CD4-positive, alpha-beta memory T cell (primary cell): ENCODE measurements around the gene SCAMP5. TPM values are rescaled to one million over a fixed set of nuclear protein-coding genes. Genes with fewer than 3 reads are reported as not detected.

Source experiments
- CTCF ChIA-PET: fragments of 350-600 bp; sonication (Branson Sonifier 250); formaldehyde crosslinking; loops from one replicate; lab custom pipeline; 2021; ENCODE audit warnings: inconsistent platforms; ENCODE audit not compliant: partially characterized antibody; lab: Charles Lee
- POLR2A ChIA-PET: fragments of 350-600 bp; sonication (Branson Sonifier 250); formaldehyde crosslinking; loops from one replicate; lab custom pipeline; 2021; ENCODE audit not compliant: partially characterized antibody; lab: Charles Lee
- DNase-seq, 5 donors: peaks; one replicate each; pipeline versions ENCODE4 v3.0.0 to v3.0.0-alpha.2; 2020 to 2022; ENCODE audit warnings: mixed read lengths in 1 of 5
- H3K27ac ChIP-seq: one replicate; pipeline ENCODE4 v1.7.0; 2013; ENCODE audit warnings: low read depth, low read length
- H3K27me3 ChIP-seq: 2 replicates; pipeline ENCODE4 v1.7.0; 2013; ENCODE audit warnings: mild to moderate bottlenecking, low read length, moderate library complexity; ENCODE audit not compliant: insufficient read depth
- H3K36me3 ChIP-seq: 2 replicates; pipeline ENCODE4 v1.7.0; 2013; ENCODE audit warnings: mild to moderate bottlenecking, low read length, moderate library complexity; ENCODE audit not compliant: insufficient read depth
- H3K4me1 ChIP-seq: 2 replicates; pipeline ENCODE4 v1.7.0; 2013; ENCODE audit warnings: mild to moderate bottlenecking, low read length, moderate library complexity; ENCODE audit not compliant: insufficient read depth
- H3K4me3 ChIP-seq, 2 donors: one replicate each; pipeline ENCODE4 v1.7.0; 2013; ENCODE audit warnings: low read length in 2 of 2, mild to moderate bottlenecking in 1 of 2
- H3K9me3 ChIP-seq, 2 donors: one replicate each; pipeline ENCODE4 v1.7.0; 2013; ENCODE audit warnings: low read length in 2 of 2, control low read depth in 1 of 2; ENCODE audit not compliant: control insufficient read depth in 1 of 2
- H3K27ac Mint-ChIP-seq, 7 donors: one replicate each; pipeline ENCODE4 v1.8.0; 2020 to 2021; ENCODE audit warnings: mixed read lengths in 7 of 7, mild to moderate bottlenecking in 6 of 7, inconsistent platforms in 3 of 7, moderate library complexity in 3 of 7
- H3K27me3 Mint-ChIP-seq, 2 donors: one replicate each; pipeline ENCODE4 v1.8.0; 2020 to 2021; ENCODE audit warnings: mixed read lengths in 2 of 2
- H3K36me3 Mint-ChIP-seq, 2 donors: one replicate each; pipeline ENCODE4 v1.8.0; 2020 to 2021; ENCODE audit warnings: mixed read lengths in 2 of 2, inconsistent platforms in 1 of 2, mild to moderate bottlenecking in 1 of 2
- H3K4me1 Mint-ChIP-seq, 4 donors: one replicate each; pipeline ENCODE4 v1.8.0; 2020 to 2021; ENCODE audit warnings: mixed read lengths in 4 of 4, mild to moderate bottlenecking in 1 of 4
- H3K4me3 Mint-ChIP-seq, 8 donors: one replicate each; pipeline ENCODE4 v1.8.0; 2020 to 2021; ENCODE audit warnings: mixed read lengths in 8 of 8, mild to moderate bottlenecking in 7 of 8, moderate library complexity in 6 of 8, inconsistent platforms in 3 of 8
- H3K9me3 Mint-ChIP-seq, 8 donors: one replicate each; pipeline ENCODE4 v1.8.0; 2020 to 2021; ENCODE audit warnings: mixed read lengths in 8 of 8, mild to moderate bottlenecking in 5 of 8, inconsistent platforms in 3 of 8, moderate library complexity in 1 of 8
- intact Hi-C: fragments of 100-400 bp; cut with micrococcal nuclease; formaldehyde crosslinking; loops from one replicate; pipeline ENCODE4 v1.15.1; 2023
- polyA plus RNA-seq, 2 donors: library from polyadenylated mRNA; unstranded; fragments of 300-500 nt; fragmentation: Illumina TruSeq; gene quantifications; one replicate each; pipeline ENCODE4 v1.2.3, GENCODE V29; 2021
- total RNA-seq, 2 experiments: library from RNA; stranded (reverse); gene quantifications; one replicate each; pipeline ENCODE4 v1.2.3, GENCODE V29; 2021

Gene SCAMP5
- total and polyA plus RNA-seq, 4 experiments from 2014 or later = 0.15 to 0.33 (median 0.26) TPM; not detected in 1

DNA sequence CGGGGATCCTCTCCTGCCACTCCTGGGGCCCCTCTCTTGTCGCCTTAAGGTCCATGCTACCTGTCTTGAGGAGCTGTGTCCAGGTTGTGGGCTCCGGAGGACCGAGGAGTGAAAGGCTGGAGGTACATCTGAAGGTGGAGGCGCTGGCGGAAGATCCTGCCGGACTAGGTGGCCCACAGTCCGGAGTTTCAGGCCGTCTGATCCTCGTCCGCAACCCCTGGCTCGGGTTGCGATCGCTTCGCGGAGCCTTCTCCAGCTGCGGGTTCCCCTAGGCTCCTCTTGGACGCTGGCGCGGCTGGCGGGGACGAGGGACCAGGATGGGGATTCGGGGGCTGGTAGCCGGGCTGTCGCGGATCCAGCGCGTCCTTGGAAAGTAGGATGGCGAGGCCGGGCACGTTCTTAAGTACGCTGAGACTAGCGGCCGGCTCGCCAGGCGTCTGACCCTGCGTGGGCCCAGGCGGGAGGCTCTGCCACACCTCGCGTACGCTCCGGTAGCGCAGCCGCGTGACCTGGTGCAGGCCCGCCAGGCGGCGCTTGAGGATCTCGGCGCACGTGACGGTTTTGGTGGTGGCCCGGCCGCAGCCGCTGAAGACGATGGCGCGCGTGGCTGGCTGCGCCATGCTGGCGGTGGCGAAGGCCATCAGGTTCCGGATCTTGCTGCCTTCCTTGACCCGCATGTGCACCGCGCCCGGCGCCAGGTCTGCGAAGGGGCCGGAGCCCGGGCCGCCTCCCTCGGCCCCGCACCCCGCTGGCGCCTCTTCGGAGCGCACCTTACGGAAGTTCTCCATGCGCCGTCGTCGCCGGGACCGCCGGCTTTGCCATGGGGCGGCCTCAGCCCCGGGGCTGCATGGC, 39.3 kb upstream of the SCAMP5 start:
- H3K9me3 Mint-ChIP-seq = peaks cover 0 to 3% (median 0%) of the 10 kb centered on the region in 8 donors
- H3K4me3 Mint-ChIP-seq = peak overlapping the region in 5 of 8 donors; percentile 10 to 58 (median 24)
- H3K4me1 Mint-ChIP-seq = peaks cover 6 to 35% (median 19%) of the 10 kb centered on the region in 4 donors
- CTCF ChIA-PET = interaction anchor here (1.0 to 3.0 kb wide), 9 partner anchors 16 to 322 kb away, joined by 3 to 12 read pairs (median 4); partner anchors contain the start of genes CSK and SCAMP5
- no peaks in the 10 kb centered on the region for H3K9me3 ChIP-seq
- POLR2A ChIA-PET = interaction anchor here (0.7 to 2.1 kb wide), 7 partner anchors 18 to 496 kb away, joined by 3 to 12 read pairs (median 4); partner anchors contain the start of genes COX5A, EDC3, PPCDC and SIN3A
- peaks cover 17 to 19% of the 10 kb centered on the region in 2 donors for H3K27me3 Mint-ChIP-seq
- no peaks in the 10 kb centered on the region for H3K36me3 ChIP-seq
- peak; percentile 53 to 57 (median 55) for DNase-seq
- peaks cover 19% of the 10 kb centered on the region for H3K27me3 ChIP-seq
- intact Hi-C loops = loop anchor here (1.0 to 5.0 kb wide), 6 partner anchors 18 to 579 kb away; partner anchors contain the start of genes COX5A and PPCDC
- no peak overlapping the region for H3K27ac ChIP-seq
- H3K4me3 ChIP-seq = peak overlapping the region in 1 of 2 donors; percentile 68
- no peak overlapping the region for H3K27ac Mint-ChIP-seq
- H3K36me3 Mint-ChIP-seq = no peaks in the 10 kb centered on the region
- H3K4me1 ChIP-seq = peaks cover 40% of the 10 kb centered on the region

- H3K4me3 Mint-ChIP-seq = peak within 1 kb of the TSS; percentile 75 to 82 (median 80)
- no peaks in the 10 kb centered on the region for H3K9me3 ChIP-seq
- H3K4me1 ChIP-seq = peaks cover 40% of the 10 kb centered on the region
- intact Hi-C loops = loop anchor here (1.0 to 5.0 kb wide), 6 partner anchors 19 to 580 kb away; partner anchors contain the start of genes COX5A and PPCDC
- peaks cover 6 to 35% (median 19%) of the 10 kb centered on the region in 4 donors for H3K4me1 Mint-ChIP-seq
- H3K27me3 ChIP-seq = peaks cover 19% of the 10 kb centered on the region
- CTCF ChIA-PET = interaction anchor here (0.8 to 1.4 kb wide), 8 partner anchors 9 to 322 kb away, joined by 3 to 5 read pairs (median 4); partner anchors contain the start of gene SCAMP5
- peaks cover 0 to 3% (median 0%) of the 10 kb centered on the region in 8 donors for H3K9me3 Mint-ChIP-seq
- H3K27me3 Mint-ChIP-seq = peaks cover 19 to 20% of the 10 kb centered on the region in 2 donors
- POLR2A ChIA-PET = interaction anchor here (0.6 to 2.1 kb wide), 13 partner anchors 19 to 1029 kb away, joined by 3 to 12 read pairs (median 4); partner anchors contain the start of genes C15orf39, COX5A, CSK and EDC3
- no peaks in the 10 kb centered on the region for H3K36me3 Mint-ChIP-seq
- peak within 1 kb of the TSS; percentile 12 to 68 for H3K4me3 ChIP-seq
- H3K27ac Mint-ChIP-seq = no peak within 1 kb of the TSS
- DNase-seq = peak; percentile 43 to 56 (median 52)
- no peaks in the 10 kb centered on the region for H3K36me3 ChIP-seq
- no peak within 1 kb of the TSS for H3K27ac ChIP-seq
Observed at GRCh38 chr15:74956648-74957475, 38.5 kb upstream of the SCAMP5 start, which contains the start of gene RPP25. Gene RPP25 (minus strand): TSS chr15:74956772. CDS start chr15:74956583, 189 bp downstream.

DNA sequence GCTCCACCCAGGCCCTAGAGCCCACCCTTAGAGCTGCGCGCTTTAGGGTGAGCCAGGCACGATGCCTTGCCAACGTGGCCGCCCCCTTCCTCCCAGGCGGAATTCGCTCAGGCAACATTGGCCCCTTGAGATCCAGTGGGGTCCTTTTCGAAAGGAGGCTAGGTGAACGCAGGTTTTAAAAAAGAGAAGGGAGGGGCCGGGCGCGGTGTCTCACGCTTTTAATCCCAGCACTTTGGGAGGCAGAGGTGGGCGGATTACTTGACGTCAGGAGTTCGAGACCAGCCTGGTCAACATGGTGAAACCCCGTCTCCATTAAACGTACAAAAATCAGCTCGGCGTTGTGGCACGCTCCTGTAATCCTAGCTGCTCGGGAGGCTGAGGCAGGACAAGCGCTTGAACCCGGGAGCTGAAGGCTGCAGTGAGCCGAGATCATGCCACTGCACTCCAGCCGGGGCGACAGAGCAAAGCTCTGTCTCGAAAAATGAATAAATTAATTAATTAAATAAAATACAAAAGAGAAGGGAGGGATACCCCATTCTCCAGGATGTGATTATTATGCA, 37.8 kb upstream of the SCAMP5 start:
- Mint-ChIP-seq H3K27me3 (peaks cover 19 to 20% of the 10 kb centered on the region in 2 donors), H3K4me3 (peak overlapping the region; percentile 61 to 81 (median 68)), H3K36me3 (no peaks in the 10 kb centered on the region), H3K9me3 (peaks cover 0 to 3% (median 0%) of the 10 kb centered on the region in 8 donors), H3K4me1 (peaks cover 6 to 35% (median 19%) of the 10 kb centered on the region in 4 donors), H3K27ac (no peak overlapping the region)
- POLR2A ChIA-PET = interaction anchor here (0.8 to 2.1 kb wide), 9 partner anchors 19 to 496 kb away, joined by 3 to 12 read pairs (median 4); partner anchors contain the start of genes C15orf39, COX5A, CSK and EDC3
- Histone ChIP-seq H3K4me3 (peak overlapping the region; percentile 12 to 68), H3K4me1 (peaks cover 40% of the 10 kb centered on the region), H3K27me3 (peaks cover 19% of the 10 kb centered on the region), H3K36me3 (no peaks in the 10 kb centered on the region), H3K27ac (no peak overlapping the region), H3K9me3 (no peaks in the 10 kb centered on the region)
- DNase-seq = no peak
- intact Hi-C loops = loop anchor here (2.0 to 5.0 kb wide), 2 partner anchors 247 to 580 kb away; no protein-coding TSS in a partner anchor
- CTCF ChIA-PET = interaction anchor here (0.8 to 1.4 kb wide), 8 partner anchors 8 to 323 kb away, joined by 3 to 5 read pairs (median 4); partner anchors contain the start of gene SCAMP5

GRCh38 chr15:74958320-74958907, 36.9 kb upstream of the SCAMP5 start:
- H3K27ac Mint-ChIP-seq = no peak overlapping the region
- Histone ChIP-seq H3K4me1 (peaks cover 40% of the 10 kb centered on the region), H3K27ac (no peak overlapping the region), H3K9me3 (no peaks in the 10 kb centered on the region), H3K27me3 (peaks cover 19% of the 10 kb centered on the region), H3K4me3 (no peak overlapping the region), H3K36me3 (no peaks in the 10 kb centered on the region)
- POLR2A ChIA-PET = interaction anchor here (2.0 kb wide), 1 partner anchor 243 kb away, joined by 6 read pairs; the partner anchor contains the start of gene C15orf39
- CTCF ChIA-PET = no interaction called here
- peaks cover 19 to 20% of the 10 kb centered on the region in 2 donors for H3K27me3 Mint-ChIP-seq
- H3K9me3 Mint-ChIP-seq = peaks cover 0 to 3% (median 0%) of the 10 kb centered on the region in 8 donors
- H3K36me3 Mint-ChIP-seq = no peaks in the 10 kb centered on the region
- peak in 1 of 5 donors; percentile 4 for DNase-seq
- peak overlapping the region; percentile 11 to 70 (median 66) for H3K4me3 Mint-ChIP-seq
- peaks cover 6 to 35% (median 19%) of the 10 kb centered on the region in 4 donors for H3K4me1 Mint-ChIP-seq
- intact Hi-C loops = loop anchor here (5.0 kb wide), 1 partner anchor 581 kb away; no protein-coding TSS in a partner anchor

DNA sequence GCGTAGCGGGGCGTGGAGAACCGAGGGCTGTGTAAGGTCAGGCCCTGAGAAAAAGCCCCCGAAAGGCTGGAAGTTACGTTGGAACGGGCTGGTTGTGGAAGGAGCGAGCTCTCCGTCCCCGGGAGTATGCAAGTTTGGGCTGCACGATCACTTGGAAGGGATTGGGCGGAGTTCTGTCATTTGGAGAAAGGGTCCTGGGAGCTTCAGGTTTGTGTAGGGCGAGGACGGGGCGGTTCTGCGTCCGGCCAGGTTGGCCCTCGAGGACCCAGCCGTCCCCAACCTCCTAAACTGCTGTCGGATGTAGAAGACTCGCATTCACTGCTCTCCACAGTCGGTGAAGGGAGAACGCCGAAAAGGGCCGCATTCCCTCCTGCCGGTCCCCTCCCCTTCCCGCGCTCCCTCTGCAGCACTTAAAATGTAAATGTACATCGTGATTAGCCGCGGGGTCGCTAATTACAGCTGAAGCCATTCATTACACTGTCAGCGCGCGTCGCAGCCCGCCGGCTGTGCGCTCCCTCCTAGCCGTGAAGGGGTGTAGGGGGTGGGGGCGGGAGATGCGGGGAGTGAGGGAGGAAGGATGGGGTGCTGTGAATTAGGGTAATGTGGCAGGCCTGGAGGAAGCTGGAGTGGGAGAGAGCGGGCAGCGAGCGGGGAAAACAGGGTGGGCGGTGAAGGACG, 36.3 kb upstream of the SCAMP5 start:
- Histone ChIP-seq H3K9me3 (no peaks in the 10 kb centered on the region), H3K4me1 (peaks cover 40% of the 10 kb centered on the region), H3K27me3 (peaks cover 19% of the 10 kb centered on the region), H3K27ac (no peak overlapping the region), H3K4me3 (no peak overlapping the region), H3K36me3 (no peaks in the 10 kb centered on the region)
- POLR2A ChIA-PET = no interaction called here
- intact Hi-C loops = loop anchor here (5.0 kb wide), 1 partner anchor 582 kb away; no protein-coding TSS in a partner anchor
- CTCF ChIA-PET = interaction anchor here (1.9 kb wide), 1 partner anchor 188 kb away, joined by 5 read pairs; no protein-coding TSS in a partner anchor
- H3K9me3 Mint-ChIP-seq = peaks cover 0 to 3% (median 0%) of the 10 kb centered on the region in 8 donors
- DNase-seq = peak in 1 of 5 donors; percentile 4
- no peaks in the 10 kb centered on the region for H3K36me3 Mint-ChIP-seq
- peaks cover 19 to 20% of the 10 kb centered on the region in 2 donors for H3K27me3 Mint-ChIP-seq
- peak overlapping the region in 7 of 8 donors; percentile 49 to 83 (median 66) for H3K4me3 Mint-ChIP-seq
- H3K4me1 Mint-ChIP-seq = peaks cover 6 to 35% (median 19%) of the 10 kb centered on the region in 4 donors
- no peak overlapping the region for H3K27ac Mint-ChIP-seq
